NCI-H1105 treated with DMSO at 0.1 percent for 48 hours (cell line): Measurements from ENCODE around the gene BIN1.
"Not testable (repeated sequence)": the region's sequence is repeated elsewhere in the genome, so short reads cannot be mapped to it uniquely, and the experiment has no call there.

Experiments used
- DNase-seq: peaks from one replicate; lab custom pipeline; 2025; lab: John Stamatoyannopoulos, UW

BIN1 gene

GRCh38 chr2:127134235-127134634, 27.3 kb upstream of the BIN1 start:
- DNase-seq: no peak

GRCh38 chr2:127133793-127134192, 26.8 kb upstream of the BIN1 start:
- DNase-seq: no peak

DNA sequence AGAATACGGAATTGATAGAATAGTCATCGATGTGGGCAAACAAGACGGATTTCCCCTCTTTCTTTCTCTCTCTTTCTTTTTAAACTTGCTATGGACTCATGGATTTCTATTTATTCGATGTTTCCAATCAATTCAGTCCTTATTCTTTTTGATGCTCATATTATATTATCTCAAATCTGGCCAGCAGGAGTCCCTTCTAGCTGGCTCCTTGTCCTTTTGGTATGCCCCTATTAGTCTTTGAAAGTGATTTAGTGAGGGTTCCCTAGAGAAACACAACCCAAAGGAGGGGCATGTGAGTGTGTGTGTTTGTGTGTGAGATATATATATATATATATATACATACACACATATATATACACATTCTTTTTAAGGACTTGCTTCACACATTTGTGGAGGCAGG, 23.5 kb upstream of the BIN1 start:
- DNase-seq: no peak

DNA sequence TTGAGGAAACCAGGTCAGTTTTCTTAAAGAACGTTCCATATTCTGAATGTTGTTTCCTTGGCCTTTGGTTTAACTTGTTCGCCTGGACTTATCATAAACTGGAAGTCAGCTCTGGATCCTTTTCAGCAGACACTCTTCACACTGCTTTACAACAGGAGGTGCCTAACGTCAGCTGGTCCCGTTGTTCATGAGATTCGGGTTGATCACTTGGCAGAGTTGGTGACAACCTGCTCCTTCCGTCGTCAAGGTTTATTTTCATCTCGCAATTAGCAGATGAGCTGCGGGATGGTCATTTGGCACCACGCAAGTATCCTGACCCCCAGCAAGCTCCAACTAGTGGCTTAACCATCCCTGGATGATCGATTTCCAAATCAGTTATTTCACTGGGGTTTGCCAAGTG, 23.0 kb upstream of the BIN1 start:
- DNase-seq: no peak

DNA sequence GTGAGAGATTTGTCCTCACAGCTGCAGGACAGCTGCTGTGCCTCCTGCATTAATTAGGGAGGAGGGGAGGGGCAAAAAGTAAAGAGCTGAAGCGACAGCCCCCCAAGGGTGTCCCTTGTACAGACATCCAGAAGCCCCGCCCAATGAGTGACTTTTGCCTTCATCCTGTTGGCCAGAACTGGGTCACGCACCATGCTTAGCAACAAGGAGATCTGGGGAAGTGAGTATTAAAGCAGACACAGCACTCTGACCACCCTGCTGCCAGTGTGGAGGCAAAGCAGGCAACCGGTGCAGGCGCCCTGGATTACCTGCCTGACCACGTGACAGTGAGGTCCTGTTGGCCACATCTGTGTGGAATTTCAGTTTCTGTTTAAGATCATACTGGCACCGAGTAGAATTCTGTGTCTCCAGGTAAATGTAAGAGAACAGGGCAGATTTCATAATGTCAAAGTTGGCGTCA, 21.5 kb upstream of the BIN1 start:
- DNase-seq: no peak

GRCh38 chr2:127125821-127126220, 18.9 kb upstream of the BIN1 start:
- no peak for DNase-seq

- DNase-seq: no peak
Measured at GRCh38 chr2:127124426-127124825, 17.5 kb upstream of the BIN1 start.

GRCh38 chr2:127122361-127123027, 15.5 kb upstream of the BIN1 start:
- DNase-seq: no peak

DNA sequence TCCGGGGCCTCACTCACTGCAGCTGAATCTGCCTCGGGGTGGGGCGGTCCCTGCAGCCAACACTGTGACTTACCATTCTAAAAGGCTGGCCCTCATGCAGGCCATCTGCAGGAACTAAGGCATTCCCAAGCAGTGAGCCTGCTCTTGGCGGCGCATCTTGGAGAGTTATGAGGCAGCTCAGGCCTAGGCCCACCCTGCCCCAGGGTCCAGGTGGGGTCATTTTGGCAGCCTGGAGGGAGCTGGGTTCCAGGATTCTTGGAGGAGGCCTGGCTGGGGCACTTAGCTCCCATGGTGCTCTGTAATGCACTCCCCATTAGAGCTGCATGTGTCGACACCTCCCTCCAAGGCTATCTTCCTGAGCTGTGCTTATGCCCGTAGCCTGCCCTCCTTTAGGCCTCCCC, 14.8 kb upstream of the BIN1 start:
- no peak for DNase-seq

GRCh38 chr2:127121353-127121752, 14.4 kb upstream of the BIN1 start:
- DNase-seq: no peak

DNA sequence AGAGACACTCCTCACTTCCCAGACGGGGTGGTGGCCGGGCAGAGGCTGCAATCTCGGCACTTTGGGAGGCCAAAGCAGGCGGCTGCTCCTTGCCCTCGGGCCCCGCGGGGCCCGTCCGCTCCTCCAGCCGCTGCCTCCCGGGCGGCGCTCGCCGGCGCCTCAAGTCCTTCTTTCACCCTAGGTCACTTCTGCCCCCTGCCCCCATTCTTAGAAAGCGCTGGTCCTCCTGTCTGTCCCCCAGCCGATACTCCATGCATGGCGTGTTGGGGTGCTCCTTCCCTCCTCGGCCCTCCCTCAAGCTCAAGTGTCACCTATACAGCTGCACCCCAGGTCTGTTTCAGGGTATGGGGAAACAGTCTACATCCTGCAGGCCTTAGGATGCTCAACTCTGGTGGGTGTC, 13.5 kb upstream of the BIN1 start:
- DNase-seq: not testable (repeated sequence)

GRCh38 chr2:127118467-127118866, 11.5 kb upstream of the BIN1 start:
- DNase-seq: no peak

DNA sequence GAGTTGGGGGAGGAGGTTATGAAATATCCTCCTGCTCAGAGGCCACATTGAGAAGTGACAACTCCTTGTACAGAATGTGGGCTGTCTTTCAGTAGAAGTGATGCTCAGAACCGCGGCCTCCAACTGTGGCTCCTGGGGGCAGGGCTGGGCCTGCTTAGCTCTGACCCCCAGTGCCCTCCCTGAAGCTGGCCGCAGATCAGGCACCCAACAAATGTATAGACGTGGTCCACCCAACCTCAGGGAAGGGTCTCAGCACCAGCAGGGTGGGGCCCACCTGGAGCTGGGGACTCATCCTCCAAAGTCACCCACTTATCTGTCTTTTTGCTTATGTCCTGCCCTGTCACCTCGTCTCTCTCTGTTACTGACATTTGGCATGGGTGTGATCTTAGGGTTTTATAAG, 11.1 kb upstream of the BIN1 start:
- no peak for DNase-seq

- DNase-seq: no peak
Measured at GRCh38 chr2:127117603-127118002, 10.6 kb upstream of the BIN1 start.

DNA sequence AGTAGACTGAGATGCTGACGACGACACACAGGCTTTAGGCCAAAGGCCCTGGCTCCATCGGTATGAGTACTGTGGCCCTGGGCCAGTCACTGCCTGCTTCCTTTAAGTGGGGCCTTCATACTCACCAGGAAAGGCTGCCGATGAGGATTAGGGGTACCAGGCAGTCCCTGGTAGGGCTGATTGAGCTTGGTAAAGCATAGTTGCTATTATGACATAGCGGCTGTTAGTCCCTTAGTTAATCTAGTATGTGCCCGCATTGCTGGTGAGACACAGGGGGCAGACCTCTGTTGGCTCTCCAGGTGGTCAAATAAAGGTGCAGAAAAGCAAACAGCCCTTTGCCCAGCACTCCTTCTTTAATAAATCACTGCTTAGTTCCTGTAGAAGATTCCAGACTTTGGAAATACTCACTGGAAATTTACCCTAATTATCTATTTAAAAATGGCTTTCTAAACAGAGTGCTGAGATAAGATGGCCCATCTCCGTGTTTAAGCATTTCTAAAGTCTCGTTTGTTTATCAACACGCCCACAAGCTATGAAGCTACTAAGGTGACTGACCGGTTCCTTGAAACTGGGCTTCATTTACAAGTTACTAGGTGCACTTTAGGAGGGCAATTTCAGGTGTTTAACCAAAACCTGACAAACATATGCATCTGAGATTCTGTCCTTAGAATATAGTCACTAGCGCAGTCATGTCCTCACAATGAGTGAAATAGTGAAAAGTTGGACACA, 8.7 kb upstream of the BIN1 start:
- DNase-seq: no peak

DNA sequence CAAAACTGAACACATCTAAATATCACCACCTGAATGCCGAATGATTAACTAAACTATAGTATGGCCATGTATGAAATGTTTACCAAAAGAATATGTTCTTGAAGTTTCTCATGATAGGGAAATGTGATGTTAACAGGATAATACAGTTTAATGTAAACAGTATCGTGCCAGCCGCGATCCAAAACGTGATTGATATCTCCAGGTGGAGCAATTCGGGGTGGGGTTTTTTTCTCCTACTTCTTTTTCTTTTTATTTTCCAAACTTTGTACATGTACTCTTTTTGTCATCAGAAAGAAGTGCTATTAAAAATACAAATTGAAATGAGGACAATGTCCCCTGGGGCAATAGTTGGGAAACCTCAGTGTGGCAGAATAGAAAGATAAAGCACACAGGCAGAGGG, 4.0 kb upstream of the BIN1 start:
- DNase-seq: no peak

DNA sequence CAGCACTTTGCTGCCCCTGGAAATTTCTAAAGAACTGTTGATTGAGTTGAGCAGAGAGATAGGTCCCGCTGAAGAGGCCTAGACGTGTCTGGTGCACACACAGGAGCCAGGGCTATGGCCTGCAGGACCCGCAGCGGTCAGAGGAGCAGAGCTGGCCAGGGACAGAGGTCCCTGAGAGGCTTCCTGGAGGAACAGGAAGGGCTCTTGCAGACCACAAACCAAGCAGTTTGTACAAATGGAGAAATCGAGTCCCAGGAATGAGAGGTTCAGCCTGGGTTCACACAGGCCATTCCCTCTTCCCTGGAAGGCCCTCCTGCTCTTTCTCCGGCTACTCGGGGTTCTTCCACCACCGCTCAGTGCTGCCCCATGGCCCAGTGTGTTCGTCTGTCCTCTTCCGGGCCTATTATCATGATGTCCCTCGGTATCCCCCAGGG, 1.2 kb upstream of the BIN1 start:
- no peak for DNase-seq

GRCh38 chr2:127107622-127107999, 657 bp upstream of the BIN1 start:
- DNase-seq: peak; percentile 30

GRCh38 chr2:127106457-127106990, 430 bp downstream of the BIN1 start:
- no peak for DNase-seq

DNA sequence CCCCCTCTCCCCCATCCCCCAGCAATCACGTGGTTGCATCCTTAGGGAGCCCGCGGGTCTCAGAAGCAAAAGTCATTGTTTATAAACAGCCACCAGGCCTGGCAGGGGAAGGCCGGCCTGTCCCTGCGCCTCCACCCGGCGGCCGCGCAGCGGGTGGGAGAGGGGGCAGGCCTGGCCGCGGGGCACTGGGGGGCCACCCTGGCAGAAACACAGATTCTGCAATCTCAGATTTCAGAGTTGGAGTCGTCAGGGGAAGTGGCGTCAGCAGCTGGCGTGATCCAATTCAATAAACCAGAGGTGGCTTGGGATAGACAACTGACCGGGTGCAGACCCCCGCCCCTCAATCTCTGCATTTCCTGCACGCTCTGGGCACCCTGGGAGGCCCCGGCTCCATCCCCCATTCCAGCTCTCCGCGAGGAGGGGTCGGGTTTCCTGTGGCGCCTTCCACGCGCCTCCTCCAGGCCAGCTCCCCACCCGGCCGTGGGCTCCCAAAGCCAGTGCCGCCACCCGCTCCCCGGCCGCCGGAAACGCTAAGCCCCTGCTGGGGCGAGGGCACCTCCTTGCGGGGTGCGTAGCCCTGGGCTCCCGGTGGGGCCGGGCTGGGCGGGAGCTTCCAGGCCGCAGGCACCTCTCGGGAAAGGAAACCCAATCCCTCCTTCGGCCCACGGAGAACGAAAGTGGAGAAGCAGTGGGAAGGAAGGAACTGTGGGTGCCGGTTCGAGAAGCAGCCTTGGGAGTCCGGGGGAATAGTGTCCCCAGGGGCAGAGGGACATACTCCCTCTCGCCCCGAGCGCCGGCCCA, 1.1 kb downstream of the BIN1 start:
- DNase-seq: no peak

DNA sequence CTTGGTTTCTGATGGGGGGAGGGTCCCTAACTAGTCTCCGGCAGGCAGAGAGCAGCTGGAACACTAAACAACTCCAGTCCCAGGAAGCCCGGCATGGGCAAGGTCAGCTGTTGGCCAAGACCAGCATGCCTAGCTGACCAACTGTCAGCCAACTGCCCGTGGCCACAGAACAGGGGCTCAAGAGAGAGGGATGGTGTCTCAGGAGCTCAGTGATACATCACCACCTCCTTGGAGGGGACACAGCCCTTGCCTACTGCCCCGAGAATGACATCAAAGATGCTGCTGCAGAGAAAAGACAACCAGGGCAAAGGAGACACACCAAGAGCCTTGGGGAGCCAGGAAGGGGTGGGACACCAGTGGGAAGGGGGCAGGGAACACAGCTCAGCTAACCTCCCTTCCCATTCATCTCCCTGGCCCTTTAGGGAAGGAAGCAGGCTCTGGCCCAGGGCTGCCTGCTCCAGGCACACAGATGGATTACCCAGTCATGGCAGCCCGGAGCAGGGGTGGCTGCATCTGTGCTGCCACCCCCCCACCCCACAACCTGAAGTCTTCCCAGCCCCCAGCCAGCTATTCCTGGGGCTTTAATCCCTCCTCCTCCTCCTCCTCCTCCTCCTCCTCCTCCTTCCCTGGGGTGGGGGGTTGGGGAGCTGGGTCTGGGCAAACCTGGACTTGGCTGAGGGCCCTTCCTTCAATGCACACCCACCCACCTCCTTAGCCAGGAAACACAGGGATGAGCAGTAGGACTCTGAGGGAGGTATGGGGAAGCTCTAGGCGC, 1.9 kb downstream of the BIN1 start:
- DNase-seq: no peak

DNA sequence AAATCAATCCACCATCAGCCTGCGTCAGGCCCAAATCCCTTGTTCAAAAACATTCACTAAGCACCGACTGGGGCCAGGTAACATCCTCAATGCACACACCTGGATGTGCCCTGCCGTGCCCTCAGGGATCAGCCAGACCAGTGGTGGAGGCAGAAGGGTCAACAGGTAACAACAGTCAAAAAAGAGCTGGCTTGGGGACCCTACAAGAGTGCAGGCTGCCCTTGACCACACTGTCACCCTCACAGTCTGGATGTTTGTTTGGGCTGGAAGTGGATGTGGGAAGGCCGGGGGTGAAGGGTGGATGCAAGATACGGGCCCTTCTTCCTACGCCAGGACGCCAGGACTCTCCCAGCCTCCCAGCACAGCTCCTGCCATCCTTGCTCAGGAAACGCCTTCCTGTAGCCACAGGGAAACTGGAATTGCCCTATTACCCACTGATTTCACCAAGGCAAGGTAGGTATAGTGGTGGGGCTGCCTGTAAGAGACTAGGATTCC, 2.7 kb downstream of the BIN1 start:
- DNase-seq: no peak
